ENCODE results near the gene MXD4. TPM values are rescaled to one million over a fixed set of nuclear protein-coding genes. Genes with fewer than 3 reads are reported as not detected.

Gene MXD4
- total RNA-seq, 1 experiment from 2014 or later = 18.9 TPM

DNA sequence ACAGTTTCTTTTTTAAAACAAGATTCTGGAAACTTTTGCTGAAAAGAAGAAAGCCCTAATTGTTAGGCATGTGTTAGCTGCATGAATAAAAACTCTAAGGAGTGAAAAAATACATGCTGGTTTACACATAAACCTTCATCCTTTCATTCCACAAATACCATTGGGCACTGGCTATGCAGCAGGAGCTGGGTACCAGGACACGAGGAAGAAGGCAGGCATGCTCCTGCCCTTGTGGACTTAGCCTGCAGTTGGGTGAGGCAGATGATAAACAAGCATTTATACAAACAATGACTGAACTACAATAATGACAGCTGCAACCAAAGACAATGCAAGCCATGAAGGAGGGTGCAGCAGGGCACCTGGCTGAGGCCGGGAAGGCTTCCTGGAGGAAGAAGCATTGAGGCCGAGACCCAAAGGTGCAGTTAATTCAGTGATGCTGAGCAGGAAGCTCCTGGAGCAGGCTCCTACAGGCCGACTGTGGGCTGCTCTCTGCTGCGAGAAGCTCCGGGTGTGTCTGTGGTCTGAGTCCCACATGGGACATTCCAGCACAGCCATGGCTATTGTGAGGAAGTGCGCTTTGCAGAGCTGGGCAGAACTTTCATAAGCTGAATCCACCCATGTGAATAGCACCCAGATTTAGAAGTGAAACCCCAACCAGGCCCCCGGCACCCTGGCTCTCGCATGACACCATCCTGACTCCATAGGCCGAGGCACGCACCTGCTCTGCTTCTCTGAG, 44.0 kb upstream of the MXD4 start:
- ATAC-seq (peak; percentile 45), DNase-seq (no peak)
- no peaks in the 10 kb centered on the region for H3K9me2 ChIP-seq (replicated peaks; ENCODE audit: low read length)
- POLR2A ChIA-PET (ENCODE audit: unreplicated experiment) = no interaction called here
- H3F3A ChIP-seq (ENCODE audit: low read length, unreplicated experiment) = no peaks in the 10 kb centered on the region
- H3K36me3 ChIP-seq (ENCODE audit: low read depth, low read length) = no peaks in the 10 kb centered on the region
- no peaks in the 10 kb centered on the region for H3K4me1 ChIP-seq (ENCODE audit: insufficient read depth, low read length)
- H3K4me3 ChIP-seq (ENCODE audit: low read length) = no peak overlapping the region
- H2AFZ ChIP-seq (ENCODE audit: low read length) = no peak overlapping the region
- BruUV-seq (replicated peaks) = no TSS peak
- no peak overlapping the region for H3K9ac ChIP-seq (ENCODE audit: low read length)
- CTCF ChIA-PET = no interaction called here
- intact Hi-C loops (cut with micrococcal nuclease) = no loop called here
- no peaks in the 10 kb centered on the region for H4K20me1 ChIP-seq (ENCODE audit: low read length)
- H3K79me2 ChIP-seq (ENCODE audit: low read length) = no peaks in the 10 kb centered on the region
- H3K27ac ChIP-seq (ENCODE audit: low read length) = no peak overlapping the region
- H3K9me3 ChIP-seq (ENCODE audit: low read length) = no peaks in the 10 kb centered on the region
- no peak overlapping the region for H3K4me2 ChIP-seq (ENCODE audit: low read length)
- TF ChIP-seq CTCF (conservative IDR thresholded peaks at IDR 0.05; ENCODE audit: low read depth, low read length) = no peak
- no peak for TF ChIP-seq EZH2 (IDR thresholded peaks at IDR 0.05; ENCODE audit: low read length, unreplicated experiment)
- TF ChIP-seq EZH2phosphoT487 (IDR thresholded peaks at IDR 0.05; ENCODE audit: borderline replicate concordance, low read length) = no peak
- no peaks in the 10 kb centered on the region for H3K27me3 ChIP-seq (ENCODE audit: low read length)

- Histone ChIP-seq H3K9ac (ENCODE audit: low read length) (no peak overlapping the region), H3K9me2 (replicated peaks; ENCODE audit: low read length) (no peaks in the 10 kb centered on the region), H3K79me2 (ENCODE audit: low read length) (no peaks in the 10 kb centered on the region), H3F3A (ENCODE audit: low read length, unreplicated experiment) (no peaks in the 10 kb centered on the region), H4K20me1 (ENCODE audit: low read length) (no peaks in the 10 kb centered on the region), H2AFZ (ENCODE audit: low read length) (no peak overlapping the region), H3K4me2 (ENCODE audit: low read length) (no peak overlapping the region), H3K4me1 (ENCODE audit: insufficient read depth, low read length) (no peaks in the 10 kb centered on the region), H3K27me3 (ENCODE audit: low read length) (no peaks in the 10 kb centered on the region), H3K9me3 (ENCODE audit: low read length) (no peaks in the 10 kb centered on the region), H3K36me3 (ENCODE audit: low read depth, low read length) (no peaks in the 10 kb centered on the region), H3K4me3 (ENCODE audit: low read length) (no peak overlapping the region), H3K27ac (ENCODE audit: low read length) (no peak overlapping the region)
- TF ChIP-seq CTCF (conservative IDR thresholded peaks at IDR 0.05; ENCODE audit: low read depth, low read length) = no peak
- no peak for TF ChIP-seq EZH2phosphoT487 (IDR thresholded peaks at IDR 0.05; ENCODE audit: borderline replicate concordance, low read length)
- no peak for TF ChIP-seq EZH2 (IDR thresholded peaks at IDR 0.05; ENCODE audit: low read length, unreplicated experiment)
- ChIA-PET POLR2A (ENCODE audit: unreplicated experiment) (no interaction called here), CTCF (no interaction called here)
- BruUV-seq (replicated peaks) = no TSS peak
- DNase-seq = no peak
- ATAC-seq = no peak
- intact Hi-C loops (cut with micrococcal nuclease) = no loop called here
Observed at GRCh38 chr4:2304877-2305561, 43.1 kb upstream of the MXD4 start.

DNA sequence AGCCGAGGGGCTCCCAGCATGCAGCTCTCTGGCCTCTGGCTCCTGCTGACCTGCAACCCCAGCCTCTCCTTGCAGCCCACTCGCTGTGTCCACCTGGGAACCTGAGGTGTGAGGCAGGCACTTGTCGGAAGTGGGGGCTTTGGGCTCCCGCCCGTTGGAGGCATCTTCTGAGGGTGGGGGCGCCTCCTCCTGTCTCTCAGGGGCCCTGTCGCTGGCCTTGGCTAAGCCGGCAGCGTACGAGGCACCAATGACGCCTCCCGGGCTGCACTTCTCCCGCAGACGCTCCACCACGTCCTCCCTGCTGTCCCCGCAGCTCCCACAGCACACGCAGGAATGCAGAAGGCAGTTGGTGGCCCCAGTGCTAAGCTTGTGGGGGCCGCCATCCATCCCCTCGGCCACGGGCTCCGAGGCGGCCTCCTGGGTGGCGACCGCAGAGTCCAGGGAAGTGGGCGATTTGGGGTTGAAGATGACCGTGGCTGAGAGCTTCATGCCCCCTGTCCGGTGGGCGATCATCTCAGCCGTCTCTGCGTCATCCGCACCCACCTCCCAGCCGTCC, 42.5 kb upstream of the MXD4 start:
- no peaks in the 10 kb centered on the region for H3K9me2 ChIP-seq (replicated peaks; ENCODE audit: low read length)
- no peak overlapping the region for H3K27ac ChIP-seq (ENCODE audit: low read length)
- no peaks in the 10 kb centered on the region for H3K9me3 ChIP-seq (ENCODE audit: low read length)
- no peak overlapping the region for H2AFZ ChIP-seq (ENCODE audit: low read length)
- no peak for DNase-seq
- H3K4me3 ChIP-seq (ENCODE audit: low read length) = no peak overlapping the region
- no peaks in the 10 kb centered on the region for H3K79me2 ChIP-seq (ENCODE audit: low read length)
- no peak for TF ChIP-seq EZH2phosphoT487 (IDR thresholded peaks at IDR 0.05; ENCODE audit: borderline replicate concordance, low read length)
- TF ChIP-seq CTCF (conservative IDR thresholded peaks at IDR 0.05; ENCODE audit: low read depth, low read length) = no peak
- no peak for TF ChIP-seq EZH2 (IDR thresholded peaks at IDR 0.05; ENCODE audit: low read length, unreplicated experiment)
- no peak overlapping the region for H3K4me2 ChIP-seq (ENCODE audit: low read length)
- ATAC-seq = no peak
- POLR2A ChIA-PET (ENCODE audit: unreplicated experiment) = no interaction called here
- H3F3A ChIP-seq (ENCODE audit: low read length, unreplicated experiment) = no peaks in the 10 kb centered on the region
- no peaks in the 10 kb centered on the region for H3K36me3 ChIP-seq (ENCODE audit: low read depth, low read length)
- no peak overlapping the region for H3K9ac ChIP-seq (ENCODE audit: low read length)
- BruUV-seq (replicated peaks) = no TSS peak
- CTCF ChIA-PET = no interaction called here
- no peaks in the 10 kb centered on the region for H3K4me1 ChIP-seq (ENCODE audit: insufficient read depth, low read length)
- H4K20me1 ChIP-seq (ENCODE audit: low read length) = no peaks in the 10 kb centered on the region
- H3K27me3 ChIP-seq (ENCODE audit: low read length) = no peaks in the 10 kb centered on the region
- intact Hi-C loops (cut with micrococcal nuclease) = no loop called here
